HG02642 (cell line): ENCODE results near the gene DDX10.

ENCODE experiments used
- ATAC-seq: cut with Tn5 transposase; IDR thresholded peaks from one replicate; pipeline ENCODE4 v1.9.1; 2021; ENCODE audit warnings: mild to moderate bottlenecking; ENCODE audit not compliant: unreplicated experiment, poor library complexity

Gene DDX10

DNA sequence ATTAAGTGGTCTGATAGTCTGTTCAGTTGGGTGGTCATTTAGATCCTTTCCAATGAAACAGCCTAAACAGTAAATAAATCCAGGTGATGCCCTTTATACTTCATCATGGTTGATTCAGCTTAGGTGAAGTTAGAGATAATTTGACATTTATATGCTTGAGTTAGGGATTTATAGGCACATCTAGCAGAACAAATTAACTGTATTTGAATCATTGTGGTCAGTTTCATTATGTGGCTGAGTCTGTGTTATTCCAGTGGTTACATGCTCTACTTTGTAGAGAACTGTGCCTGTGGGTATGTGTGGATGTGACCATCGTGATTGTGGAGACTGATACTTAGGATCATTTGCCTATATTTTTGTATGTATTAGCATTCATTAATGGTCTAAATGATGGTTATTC, 194.6 kb downstream of the DDX10 start:
- no peak for ATAC-seq

DNA sequence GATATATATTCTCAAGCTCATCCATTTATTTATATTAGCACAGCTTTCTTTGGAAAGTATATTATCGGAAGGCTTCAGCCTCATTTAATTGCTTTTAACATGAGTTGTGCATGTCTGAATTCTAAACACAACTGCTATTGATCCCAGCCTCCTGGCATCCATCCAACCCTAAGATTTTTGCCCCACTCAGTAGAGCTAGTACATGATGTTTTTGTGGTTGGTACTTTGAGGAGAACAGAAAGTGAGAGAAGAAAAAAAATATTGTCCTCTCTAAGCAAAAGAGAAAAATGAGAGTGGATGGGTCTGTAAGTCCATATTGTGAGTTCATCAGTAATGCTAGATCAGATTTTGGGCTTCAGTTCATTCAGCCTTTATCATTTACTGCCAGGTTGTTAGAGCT, 198.7 kb downstream of the DDX10 start:
- no peak for ATAC-seq

DNA sequence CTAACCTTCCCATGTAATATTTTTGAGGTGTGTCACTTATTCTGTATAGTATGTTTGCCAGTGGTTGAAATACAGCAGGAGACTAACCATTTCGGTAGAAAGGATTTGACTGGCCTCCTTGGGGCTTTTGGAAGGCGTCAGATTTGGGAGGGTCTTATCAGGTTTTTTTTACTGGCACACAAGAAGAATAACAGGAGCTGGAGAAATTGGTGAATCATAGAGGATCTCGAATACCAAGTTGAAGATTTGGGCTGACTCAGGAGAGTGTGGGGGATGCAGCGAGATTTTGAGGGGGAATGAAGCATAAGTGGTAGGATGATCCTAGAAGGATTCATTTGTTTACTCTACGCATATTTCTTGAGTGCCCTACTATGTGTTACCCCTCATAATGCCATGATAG, 200.5 kb downstream of the DDX10 start:
- no peak for ATAC-seq

DNA sequence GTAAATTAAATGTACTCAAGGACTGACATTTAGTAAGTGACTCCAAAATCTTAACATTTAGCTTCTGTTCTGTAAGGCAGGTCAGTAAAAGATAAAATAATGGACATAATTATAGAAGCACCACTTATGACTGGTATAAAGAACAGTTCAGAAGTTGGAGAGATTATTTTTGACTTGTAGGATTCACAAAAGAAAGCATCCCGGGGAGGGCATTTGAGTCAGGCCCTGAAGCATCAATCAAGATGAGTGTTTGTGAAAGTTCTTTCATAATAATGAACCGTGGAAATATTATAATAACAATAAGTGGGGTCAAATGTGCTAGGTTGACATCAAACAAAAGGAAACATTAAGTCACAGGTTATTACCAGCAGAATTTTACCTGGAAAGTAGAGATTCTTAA, 201.9 kb downstream of the DDX10 start:
- ATAC-seq: no peak

DNA sequence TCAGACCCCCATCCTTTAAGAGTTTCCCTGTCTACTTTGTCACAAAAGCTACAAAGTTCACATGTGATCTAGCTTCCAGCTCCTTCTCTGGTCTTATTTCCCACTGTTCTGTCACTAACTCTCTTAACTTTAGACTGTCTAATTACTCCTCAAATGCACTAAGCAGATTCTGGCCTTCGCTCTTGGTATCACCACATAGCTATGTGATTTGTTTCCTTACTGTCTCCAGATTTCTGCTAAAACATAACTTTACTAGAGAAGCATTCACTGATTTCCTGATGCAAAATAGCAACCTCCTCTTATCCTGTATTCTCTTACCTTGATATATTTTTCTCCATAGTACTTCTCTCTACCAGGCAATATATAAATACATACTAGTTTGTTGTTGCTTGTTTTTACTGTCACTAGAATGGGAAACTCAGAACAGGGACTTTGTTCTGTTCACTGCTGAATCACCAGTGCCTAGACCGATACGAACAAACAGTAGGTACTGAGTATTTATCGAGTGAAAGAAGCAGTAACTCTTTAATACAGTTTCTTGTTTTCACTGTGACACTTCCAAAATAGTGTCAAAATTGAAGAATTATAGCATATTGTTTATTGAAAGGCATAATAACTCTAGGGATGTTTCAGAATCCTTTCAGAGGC, 205.6 kb downstream of the DDX10 start:
- no peak for ATAC-seq

DNA sequence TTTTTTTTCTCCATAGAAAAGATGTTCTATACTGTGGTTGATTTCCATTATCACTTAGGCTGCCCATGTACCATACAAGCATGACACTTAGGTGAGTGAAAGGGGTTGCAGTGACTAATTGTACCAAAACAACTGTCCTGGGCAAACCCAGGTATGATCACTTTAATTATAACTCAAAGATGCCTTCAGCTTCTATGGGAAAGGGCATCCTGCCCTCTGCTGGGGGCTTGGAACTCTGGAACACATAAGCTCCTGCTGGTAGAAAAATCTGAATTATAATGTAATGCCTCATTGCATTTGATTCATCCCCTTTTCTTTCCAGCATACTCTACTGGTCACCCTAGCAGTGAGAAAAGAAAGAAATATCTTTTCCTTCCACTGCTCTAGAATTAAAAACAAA, 206.3 kb downstream of the DDX10 start:
- ATAC-seq: no peak

DNA sequence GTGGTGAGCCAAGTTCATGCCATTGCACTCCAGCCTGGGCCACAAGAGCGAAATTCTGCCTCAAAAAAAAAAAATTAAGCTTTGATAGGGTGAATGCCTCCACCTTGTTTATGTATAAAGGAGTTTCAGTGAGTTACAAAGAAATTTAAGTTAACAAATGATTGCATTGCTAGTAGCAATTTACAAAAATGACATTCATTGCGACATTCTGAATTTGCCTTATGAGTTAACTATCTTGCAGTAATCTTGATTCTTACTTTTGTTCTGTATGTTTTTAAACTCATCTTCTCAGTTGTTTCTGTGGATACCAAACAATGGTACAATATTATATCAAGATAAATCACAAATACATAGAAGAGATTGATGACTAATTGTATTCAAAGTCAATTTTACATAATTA, 207.0 kb downstream of the DDX10 start:
- ATAC-seq: no peak

DNA sequence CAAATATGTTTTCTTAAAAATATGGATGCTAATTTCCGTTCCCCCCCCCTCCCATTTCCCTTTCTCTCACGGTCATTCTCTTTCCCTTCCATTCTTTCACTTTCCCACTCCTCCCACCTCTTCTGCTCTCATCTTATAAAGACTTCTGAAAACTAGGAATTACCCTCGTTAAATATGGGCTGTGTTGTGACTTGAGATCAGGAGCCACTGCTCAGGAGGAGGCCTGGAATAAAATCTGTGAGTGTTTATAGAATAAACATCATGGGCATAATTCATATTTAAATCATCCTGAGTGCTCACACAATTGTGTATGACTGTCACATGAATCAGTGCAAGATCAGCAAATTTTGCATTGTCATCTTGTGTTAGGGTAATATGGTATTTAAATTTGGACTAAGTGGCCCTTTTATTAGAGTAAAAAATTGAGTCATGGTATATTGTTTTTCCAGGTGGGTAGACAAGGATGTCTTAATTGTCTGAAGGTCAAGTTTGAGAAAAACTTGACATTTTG, 208.0 kb downstream of the DDX10 start:
- ATAC-seq: no peak

DNA sequence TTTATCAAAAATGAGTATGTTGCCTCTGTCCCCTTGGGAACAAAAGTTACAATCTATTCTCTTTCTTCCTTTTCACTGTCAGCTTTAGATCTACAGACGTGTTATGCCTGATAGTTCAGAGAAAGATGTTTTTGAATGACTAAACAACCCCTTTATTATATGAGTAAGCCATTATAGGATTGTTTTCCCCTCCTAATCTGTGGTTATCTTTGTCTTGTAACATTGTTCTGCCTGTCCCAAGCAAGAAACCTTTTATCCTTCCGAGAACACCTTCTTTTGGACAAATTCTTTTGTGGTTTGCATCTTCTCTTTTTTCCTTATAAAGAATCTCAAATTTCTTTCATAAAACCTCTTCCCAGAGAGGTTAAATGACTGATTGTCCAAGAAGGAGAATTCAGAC, 208.4 kb downstream of the DDX10 start:
- no peak for ATAC-seq

DNA sequence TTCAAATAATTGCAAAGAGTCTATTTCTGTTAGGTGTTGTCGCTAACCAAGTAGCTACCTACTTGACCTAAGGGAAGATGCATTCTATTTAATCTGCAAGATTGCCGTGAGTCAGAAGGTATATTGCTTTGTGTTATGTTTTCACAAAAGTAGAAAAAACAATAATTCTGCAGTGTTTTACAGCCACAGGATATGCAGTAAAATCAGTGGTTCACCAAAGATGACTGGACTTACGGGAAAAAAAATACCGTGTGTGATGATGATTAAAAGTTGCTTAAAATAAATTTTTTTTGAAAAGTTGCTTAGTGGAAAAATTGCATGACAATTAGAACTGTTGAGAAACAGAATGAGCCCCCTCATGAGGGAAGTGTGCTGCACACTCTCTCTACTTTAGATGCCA, 209.1 kb downstream of the DDX10 start:
- no peak for ATAC-seq

DNA sequence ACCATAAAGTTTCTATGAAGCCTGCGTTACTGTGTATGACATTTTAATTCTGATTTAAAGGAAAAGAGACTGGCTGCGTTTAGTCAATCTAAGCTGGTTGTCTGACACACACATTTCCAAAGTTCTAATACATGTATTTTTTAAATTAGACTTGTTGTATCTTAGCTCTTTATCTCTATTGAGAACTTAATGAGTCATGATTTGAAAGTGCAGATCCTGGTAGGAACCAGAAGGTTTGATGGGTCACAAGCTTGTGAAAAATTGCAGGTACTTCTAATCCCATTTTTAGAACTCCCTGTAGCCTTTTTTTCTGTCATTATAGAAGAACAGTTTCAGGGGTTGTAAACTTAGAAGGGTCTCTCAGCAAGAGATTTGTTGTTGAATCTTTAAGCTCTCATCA, 210.3 kb downstream of the DDX10 start:
- ATAC-seq: no peak

DNA sequence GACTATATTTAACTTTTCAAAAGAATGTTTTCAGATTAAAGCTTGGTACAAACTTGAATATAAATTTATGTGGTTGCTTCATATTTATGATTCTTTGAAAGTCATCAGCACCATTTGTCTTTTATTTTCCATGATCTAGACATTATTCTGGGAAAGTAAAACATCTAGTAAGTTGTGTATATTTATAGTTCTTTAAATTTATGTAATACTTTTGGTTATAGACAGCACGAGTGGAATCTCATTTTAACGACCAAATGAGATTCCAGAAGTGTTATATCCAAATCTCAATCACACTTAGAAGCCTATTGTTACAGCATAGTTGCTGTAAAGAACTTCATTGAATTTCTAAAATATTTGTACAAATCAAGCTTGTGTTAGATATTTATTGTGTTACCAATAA, 212.3 kb downstream of the DDX10 start:
- ATAC-seq: no peak

DNA sequence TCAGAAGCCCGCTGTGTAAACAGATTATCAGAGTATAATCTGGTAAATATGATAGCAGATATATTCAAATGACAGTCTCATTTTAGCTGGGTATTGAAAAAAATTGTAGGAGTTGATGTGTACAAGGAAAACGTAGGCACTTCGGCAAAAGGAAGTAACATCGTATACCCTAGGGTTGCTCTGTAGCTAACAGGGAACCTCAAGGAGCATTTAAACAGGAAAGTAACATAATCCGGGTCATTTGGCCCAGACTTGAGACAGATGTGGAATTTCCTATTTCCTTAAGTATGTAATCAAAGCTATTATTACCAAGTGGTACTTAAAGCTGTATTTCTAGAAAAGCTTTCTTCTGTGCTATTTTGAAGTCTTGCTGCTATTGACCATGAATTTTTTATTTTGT, 215.6 kb downstream of the DDX10 start:
- no peak for ATAC-seq

DNA sequence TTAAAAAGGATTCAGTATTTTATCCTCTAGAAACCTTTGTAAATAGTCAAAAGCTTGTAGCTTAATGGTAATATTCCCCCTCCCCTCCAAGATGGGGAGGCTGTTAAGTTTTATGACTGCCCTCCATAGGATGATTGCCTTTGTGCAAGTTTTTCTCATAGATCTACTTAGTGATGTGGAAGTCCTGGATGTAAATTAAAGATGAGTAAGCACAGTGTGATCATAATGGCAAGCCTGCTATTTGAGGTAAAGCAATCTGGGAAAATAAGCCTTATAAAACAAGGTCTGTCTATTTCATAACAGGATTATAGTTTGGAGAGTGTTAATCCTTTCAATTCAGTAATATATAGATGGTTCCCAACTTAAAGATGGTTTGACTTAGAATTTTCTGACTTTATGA, 216.3 kb downstream of the DDX10 start:
- ATAC-seq: no peak

DNA sequence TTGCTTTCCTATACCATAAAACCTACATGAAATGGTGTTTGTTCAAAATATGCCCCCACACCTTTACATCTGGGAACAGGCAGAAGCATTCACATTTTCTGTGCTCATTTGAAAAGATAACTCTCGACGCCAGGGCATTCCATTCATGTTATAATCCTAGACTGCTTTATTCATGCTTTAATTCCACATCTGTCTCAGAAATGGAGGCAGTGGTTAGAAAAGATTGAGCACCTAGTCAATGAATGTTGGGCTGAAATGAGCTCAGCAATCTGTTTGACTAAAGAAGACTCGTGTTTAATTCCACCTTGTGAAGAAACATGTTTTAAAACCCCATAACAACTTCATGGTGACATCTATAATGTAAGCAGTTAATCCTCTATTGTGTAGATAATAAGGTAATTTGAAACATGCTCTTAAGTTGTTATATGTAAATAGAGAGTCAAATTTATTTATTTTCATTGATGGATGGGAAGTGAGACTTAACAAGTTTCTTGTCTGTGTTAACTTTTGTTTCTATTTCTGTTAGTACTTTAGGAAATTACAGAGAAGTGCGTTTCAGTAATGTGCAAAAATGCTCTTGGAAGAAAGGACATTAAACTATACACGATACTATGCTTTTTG, 217.5 kb downstream of the DDX10 start:
- no peak for ATAC-seq

DNA sequence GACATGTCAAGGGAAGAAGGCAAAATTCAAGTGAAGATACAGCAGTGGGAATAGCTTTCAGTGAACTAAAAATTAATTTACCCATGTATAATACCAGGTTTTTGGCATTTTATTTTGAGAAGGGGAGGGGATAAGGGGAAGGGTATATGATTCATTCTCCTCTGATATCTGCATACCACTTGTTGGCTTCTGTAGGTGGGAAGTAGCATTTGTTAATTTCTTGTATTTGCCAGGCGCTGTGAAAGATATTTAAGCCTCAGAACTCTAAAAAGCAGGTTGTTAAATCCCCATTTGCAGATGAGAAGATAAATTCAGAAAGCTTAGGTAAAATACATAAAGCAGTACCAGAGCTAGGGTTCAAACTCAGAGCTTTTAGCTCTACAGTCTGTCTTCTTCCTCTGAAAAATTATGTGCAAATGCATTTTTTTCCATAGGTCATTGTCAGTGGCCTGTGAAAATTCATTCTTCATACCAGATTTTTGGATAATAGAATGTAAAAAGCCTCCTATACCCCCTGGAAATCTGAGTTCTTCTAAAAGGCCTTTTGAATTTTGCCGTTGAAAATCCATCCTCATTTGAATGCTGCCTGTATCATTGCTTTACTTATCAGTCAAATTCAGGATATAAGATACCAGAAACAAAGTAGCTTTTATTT, 221.3 kb downstream of the DDX10 start:
- ATAC-seq: no peak

DNA sequence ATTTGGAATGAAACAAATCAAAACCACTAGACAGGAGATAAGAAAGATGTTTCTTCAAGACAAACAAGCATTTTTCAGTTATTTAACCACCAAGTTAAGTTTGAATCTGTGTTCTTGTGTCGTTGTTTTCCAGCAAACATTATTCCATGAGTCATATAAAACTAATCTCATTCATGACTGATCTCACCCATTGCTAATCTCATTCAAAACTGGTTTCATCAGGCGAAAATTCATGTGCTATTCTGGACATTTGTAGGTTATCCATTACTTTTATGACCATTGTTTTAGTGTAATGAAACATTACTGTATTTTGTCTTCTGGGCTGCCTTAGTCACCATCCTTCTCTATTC, 221.8 kb downstream of the DDX10 start:
- ATAC-seq: no peak

DNA sequence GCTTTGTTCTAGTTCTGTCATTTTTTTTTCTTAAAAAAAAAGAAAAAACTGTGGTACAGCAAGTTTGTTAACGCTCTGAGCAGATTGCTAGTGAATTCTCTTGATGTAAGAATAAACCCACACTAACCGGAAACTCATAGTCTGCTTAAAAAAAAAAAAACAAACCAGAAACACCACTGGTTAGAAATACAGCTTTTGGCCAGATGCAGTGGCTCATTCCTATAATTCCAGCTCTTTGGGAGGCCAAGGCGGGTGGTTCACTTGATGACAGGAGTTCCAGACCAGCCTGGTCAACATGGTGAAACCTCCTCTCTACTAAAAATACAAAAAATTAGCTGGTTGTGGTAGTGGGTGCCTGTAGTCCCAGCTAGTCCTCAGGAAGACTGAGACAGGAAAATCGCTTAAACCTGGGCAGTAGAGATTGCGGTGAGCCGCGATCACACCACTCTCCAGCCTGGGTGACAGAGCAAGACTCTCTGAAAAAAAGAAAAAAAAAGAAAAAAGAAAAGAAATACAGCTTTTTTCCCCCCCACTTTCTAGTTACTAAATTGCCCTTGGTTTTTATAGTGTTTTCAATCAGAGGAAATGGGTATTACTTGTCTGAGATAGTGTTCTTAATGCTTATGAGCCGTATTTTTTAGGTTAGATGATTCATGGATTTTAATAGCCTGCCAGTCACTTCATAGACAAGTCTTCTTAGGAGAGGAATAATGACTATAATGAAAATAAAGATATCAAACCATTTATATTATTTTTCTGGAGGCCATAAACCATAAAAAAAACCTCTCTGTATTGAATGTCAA, 222.8 kb downstream of the DDX10 start:
- no peak for ATAC-seq

DNA sequence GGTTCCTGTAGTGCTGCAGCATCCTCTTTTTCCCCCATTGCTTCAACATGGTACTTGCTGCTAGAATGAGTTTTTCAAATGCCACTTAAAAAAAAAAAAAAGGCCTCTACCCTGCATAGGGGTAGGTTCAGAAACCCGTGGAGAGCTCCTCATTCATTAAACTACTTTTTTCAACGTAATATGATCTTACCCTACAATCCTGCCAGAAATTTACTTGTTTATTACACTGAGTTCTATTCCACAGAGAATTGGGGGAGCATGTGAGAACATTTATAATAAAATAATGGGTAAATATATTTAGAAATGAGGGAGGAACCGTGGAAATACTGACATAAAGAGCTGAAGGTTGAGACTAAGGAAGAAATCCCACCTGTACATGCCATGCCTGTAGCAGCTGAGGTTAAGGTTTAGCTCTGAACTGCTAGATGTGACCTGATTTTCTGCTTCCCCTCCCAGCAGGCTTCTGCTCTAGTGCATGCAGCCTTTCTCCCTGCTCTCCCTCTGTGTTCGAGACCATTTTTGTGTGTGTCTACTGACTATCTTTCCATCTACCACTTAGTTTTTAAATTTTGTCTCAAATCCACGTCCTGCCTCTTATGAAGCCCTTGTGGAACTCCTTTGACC, 225.7 kb downstream of the DDX10 start:
- no peak for ATAC-seq

DNA sequence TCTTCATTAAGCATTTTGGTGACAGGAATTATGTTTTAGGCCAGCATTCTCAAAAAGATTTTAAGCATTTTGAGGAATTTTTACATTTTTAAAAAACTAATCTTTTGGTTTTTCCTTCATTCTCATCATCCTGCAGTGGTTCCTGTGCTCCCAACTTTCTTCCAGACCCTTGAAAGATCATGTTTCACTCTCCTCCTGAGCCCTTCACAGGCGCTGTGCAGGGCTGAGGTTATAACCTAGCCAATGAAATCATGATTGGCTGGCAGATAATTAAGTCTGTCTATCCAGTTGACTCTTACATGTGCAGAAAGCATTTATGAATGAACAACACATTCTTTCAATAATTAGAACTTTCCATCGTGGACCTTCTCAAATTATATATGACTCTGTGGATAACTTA, 226.3 kb downstream of the DDX10 start:
- ATAC-seq: no peak
